ENCODE data around the gene DUSP12. TPM values are rescaled to one million over a fixed set of nuclear protein-coding genes. Genes with fewer than 3 reads are reported as not detected.
A peak's percentile ranks its signal among the peaks of the same experiment; 100 is the strongest.

The DUSP12 gene
- total RNA-seq, 2 experiments from 2014 or later = 20.3 to 23.0 TPM

- CTCF ChIA-PET = interaction anchor here (3.7 kb wide), 1 partner anchor 10 kb away, joined by 11 read pairs; no protein-coding TSS in a partner anchor
- peaks cover 33% of the 10 kb centered on the region for H3K27me3 Mint-ChIP-seq
- peak in 1 of 14 experiments; percentile 28 for DNase-seq
- H3K36me3 Mint-ChIP-seq (ENCODE audit: low read depth) = no peaks in the 10 kb centered on the region
- no peaks in the 10 kb centered on the region for H3K9me3 Mint-ChIP-seq
- H3K27me3 ChIP-seq (ENCODE audit: control insufficient read depth in 1 of 2, insufficient read depth in 2 of 2, low read length in 2 of 2) = no peaks in the 10 kb centered on the region
- peaks cover 19% of the 10 kb centered on the region for H3K4me1 ChIP-seq (ENCODE audit: insufficient read depth, low read length)
- no peak overlapping the region for H3K27ac ChIP-seq (ENCODE audit: low read depth in 1 of 2, low read length in 2 of 2)
- TF ChIP-seq CTCF (IDR thresholded peaks at IDR 0.05) = no peak
- POLR2A ChIA-PET = interaction anchor here (0.6 kb wide), 1 partner anchor 12 kb away, joined by 3 read pairs; no protein-coding TSS in a partner anchor
- H3K4me1 Mint-ChIP-seq (ENCODE audit: low read depth) = peaks cover 18% of the 10 kb centered on the region
- no peaks in the 10 kb centered on the region for H3K9me3 ChIP-seq (ENCODE audit: control insufficient read depth in 1 of 2, insufficient read depth in 1 of 2, low read length in 2 of 2)
- intact Hi-C loops (cut with DNase I, micrococcal nuclease) = no loop called here
- no peak overlapping the region for H3K4me3 Mint-ChIP-seq
- no peak overlapping the region for H3K4me3 ChIP-seq (ENCODE audit: low read length)
- H3K27ac Mint-ChIP-seq = no peak overlapping the region
- no peaks in the 10 kb centered on the region for H3K36me3 ChIP-seq (ENCODE audit: insufficient read depth, low read length)
- ATAC-seq (ENCODE audit: poor library complexity) = no peak
These were observed 13.1 kb upstream of the DUSP12 start for GRCh38 chr1:161736335-161736969.

GRCh38 chr1:161737625-161738024, 12.0 kb upstream of the DUSP12 start:
- intact Hi-C loops (cut with DNase I, micrococcal nuclease) = no loop called here
- POLR2A ChIA-PET = interaction anchor here (0.9 to 4.1 kb wide), 2 partner anchors 10 to 12 kb away, joined by 5 to 38 read pairs; partner anchors contain the start of gene DUSP12
- H3K27me3 Mint-ChIP-seq = peaks cover 26% of the 10 kb centered on the region

GRCh38 chr1:161738627-161739287, 10.8 kb upstream of the DUSP12 start:
- Histone ChIP-seq H3K27me3 (ENCODE audit: control insufficient read depth in 1 of 2, insufficient read depth in 2 of 2, low read length in 2 of 2) (no peaks in the 10 kb centered on the region), H3K36me3 (ENCODE audit: insufficient read depth, low read length) (no peaks in the 10 kb centered on the region), H3K4me3 (ENCODE audit: low read length) (no peak overlapping the region), H3K27ac (ENCODE audit: low read depth in 1 of 2, low read length in 2 of 2) (no peak overlapping the region), H3K4me1 (ENCODE audit: insufficient read depth, low read length) (peaks cover 19% of the 10 kb centered on the region), H3K9me3 (ENCODE audit: control insufficient read depth in 1 of 2, insufficient read depth in 1 of 2, low read length in 2 of 2) (no peaks in the 10 kb centered on the region)
- Mint-ChIP-seq H3K27ac (no peak overlapping the region), H3K4me1 (ENCODE audit: low read depth) (peaks cover 20% of the 10 kb centered on the region), H3K4me3 (no peak overlapping the region), H3K9me3 (no peaks in the 10 kb centered on the region), H3K36me3 (ENCODE audit: low read depth) (no peaks in the 10 kb centered on the region), H3K27me3 (peaks cover 22% of the 10 kb centered on the region)
- POLR2A ChIA-PET = interaction anchor here (2.3 to 4.1 kb wide), 2 partner anchors 11 kb away, joined by 15 to 38 read pairs; partner anchors contain the start of gene DUSP12
- peak in 10 of 14 experiments; percentile 11 to 85 (median 33) for DNase-seq
- CTCF ChIA-PET = interaction anchor here (0.7 to 1.6 kb wide), 5 partner anchors 8 to 56 kb away, joined by 3 to 6 read pairs (median 3); no protein-coding TSS in a partner anchor
- intact Hi-C loops (cut with DNase I, micrococcal nuclease) = no loop called here
- ATAC-seq (ENCODE audit: poor library complexity) = peak; percentile 68
- peak; percentile 51 for TF ChIP-seq CTCF (IDR thresholded peaks at IDR 0.05)

More at GRCh38 chr1:161737625-161738024, 12.0 kb upstream of the DUSP12 start:
- H3K27ac ChIP-seq (ENCODE audit: low read depth in 1 of 2, low read length in 2 of 2) = no peak overlapping the region
- no peaks in the 10 kb centered on the region for H3K9me3 ChIP-seq (ENCODE audit: control insufficient read depth in 1 of 2, insufficient read depth in 1 of 2, low read length in 2 of 2)
- H3K4me3 ChIP-seq (ENCODE audit: low read length) = no peak overlapping the region
- no peaks in the 10 kb centered on the region for H3K27me3 ChIP-seq (ENCODE audit: control insufficient read depth in 1 of 2, insufficient read depth in 2 of 2, low read length in 2 of 2)
- no peak for ATAC-seq (ENCODE audit: poor library complexity)
- Mint-ChIP-seq H3K9me3 (no peaks in the 10 kb centered on the region), H3K4me3 (no peak overlapping the region), H3K4me1 (ENCODE audit: low read depth) (peaks cover 20% of the 10 kb centered on the region), H3K27ac (no peak overlapping the region), H3K36me3 (ENCODE audit: low read depth) (no peaks in the 10 kb centered on the region)
- CTCF ChIA-PET = interaction anchor here (0.7 to 3.7 kb wide), 3 partner anchors 9 to 92 kb away, joined by 3 to 11 read pairs (median 6); no protein-coding TSS in a partner anchor
- H3K36me3 ChIP-seq (ENCODE audit: insufficient read depth, low read length) = no peaks in the 10 kb centered on the region
- no peak for TF ChIP-seq CTCF (IDR thresholded peaks at IDR 0.05)
- no peak for DNase-seq
- H3K4me1 ChIP-seq (ENCODE audit: insufficient read depth, low read length) = peaks cover 19% of the 10 kb centered on the region

Data from CD4-positive, alpha-beta T cell (primary cell).